GM13976 (cell line): ENCODE data around the gene XYLB.

Source experiments
- DNase-seq: peaks from one replicate; pipeline ENCODE4 v3.0.0; 2012; ENCODE audit warnings: low spot score
- in situ Hi-C: fragments of 300-500 bp; cut with MboI; formaldehyde crosslinking; loops from one replicate; pipeline ENCODE4 v1.12.0; 2022; ENCODE audit warnings: low sequenced_read_pairs, mixed read lengths, inconsistent platforms; ENCODE audit not compliant: unreplicated experiment
- TF ChIP-seq, protein P1 (sequence below): IDR thresholded peaks from 2 replicates; pipeline ENCODE4 v1.5.1; 2012; ENCODE audit warnings: borderline replicate concordance, mild to moderate bottlenecking; ENCODE audit not compliant: insufficient read depth; ENCODE audit errors: extremely low read depth, missing control alignments, control extremely low read depth

XYLB gene

GRCh38 chr3:38375488-38376097 lies 29.0 kb downstream of the XYLB start:
- in situ Hi-C loops, result no loop called here
- TF ChIP-seq, protein P1, sequence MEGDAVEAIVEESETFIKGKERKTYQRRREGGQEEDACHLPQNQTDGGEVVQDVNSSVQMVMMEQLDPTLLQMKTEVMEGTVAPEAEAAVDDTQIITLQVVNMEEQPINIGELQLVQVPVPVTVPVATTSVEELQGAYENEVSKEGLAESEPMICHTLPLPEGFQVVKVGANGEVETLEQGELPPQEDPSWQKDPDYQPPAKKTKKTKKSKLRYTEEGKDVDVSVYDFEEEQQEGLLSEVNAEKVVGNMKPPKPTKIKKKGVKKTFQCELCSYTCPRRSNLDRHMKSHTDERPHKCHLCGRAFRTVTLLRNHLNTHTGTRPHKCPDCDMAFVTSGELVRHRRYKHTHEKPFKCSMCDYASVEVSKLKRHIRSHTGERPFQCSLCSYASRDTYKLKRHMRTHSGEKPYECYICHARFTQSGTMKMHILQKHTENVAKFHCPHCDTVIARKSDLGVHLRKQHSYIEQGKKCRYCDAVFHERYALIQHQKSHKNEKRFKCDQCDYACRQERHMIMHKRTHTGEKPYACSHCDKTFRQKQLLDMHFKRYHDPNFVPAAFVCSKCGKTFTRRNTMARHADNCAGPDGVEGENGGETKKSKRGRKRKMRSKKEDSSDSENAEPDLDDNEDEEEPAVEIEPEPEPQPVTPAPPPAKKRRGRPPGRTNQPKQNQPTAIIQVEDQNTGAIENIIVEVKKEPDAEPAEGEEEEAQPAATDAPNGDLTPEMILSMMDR, result no peak
- no peak for DNase-seq

- in situ Hi-C loops, result no loop called here
- TF ChIP-seq, protein P1, result no peak
- DNase-seq, result no peak
Observed at GRCh38 chr3:38376098-38376816, 29.7 kb downstream of the XYLB start.

GRCh38 chr3:38379201-38379770 lies 32.7 kb downstream of the XYLB start:
- DNase-seq, result no peak
- TF ChIP-seq, protein P1, result no peak
- in situ Hi-C loops, result no loop called here

DNA sequence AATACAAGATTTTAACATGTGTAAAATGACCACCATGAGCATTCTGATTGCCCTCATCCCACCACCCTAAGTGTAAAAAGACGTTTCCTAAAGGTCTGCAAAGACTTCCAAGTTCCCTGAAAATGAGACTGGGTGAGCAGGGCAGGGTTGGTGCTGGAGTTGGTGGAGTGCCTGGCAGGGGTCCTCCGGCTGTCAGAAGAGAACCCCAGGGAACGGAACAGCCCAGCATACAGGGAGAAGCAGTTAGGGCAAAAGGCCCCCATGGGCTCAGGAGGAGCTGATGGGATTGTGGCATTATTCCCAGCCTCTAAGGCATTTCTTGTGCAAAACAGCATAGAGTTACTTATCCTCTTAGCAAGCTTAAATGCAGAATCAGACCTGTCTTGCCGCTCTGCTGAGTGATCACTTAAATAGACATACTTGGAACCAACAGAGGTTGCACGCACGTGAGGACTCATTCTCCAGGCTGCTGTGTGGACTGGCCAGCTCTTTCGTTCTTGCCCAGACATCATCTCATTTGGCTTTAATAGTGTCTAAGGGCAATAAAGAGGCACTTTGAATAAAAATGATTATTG lies 36.0 kb downstream of the XYLB start:
- DNase-seq, result no peak
- TF ChIP-seq, protein P1, result no peak
- in situ Hi-C loops, result no loop called here

GRCh38 chr3:38383156-38383875 lies 36.7 kb downstream of the XYLB start:
- TF ChIP-seq, protein P1, result no peak
- in situ Hi-C loops, result no loop called here
- DNase-seq, result no peak
